ENCODE measurements around the gene OLR1.

The OLR1 gene

GRCh38 chr12:10128687-10129086, 43.2 kb downstream of the OLR1 start:
- TF ChIP-seq, protein P1, sequence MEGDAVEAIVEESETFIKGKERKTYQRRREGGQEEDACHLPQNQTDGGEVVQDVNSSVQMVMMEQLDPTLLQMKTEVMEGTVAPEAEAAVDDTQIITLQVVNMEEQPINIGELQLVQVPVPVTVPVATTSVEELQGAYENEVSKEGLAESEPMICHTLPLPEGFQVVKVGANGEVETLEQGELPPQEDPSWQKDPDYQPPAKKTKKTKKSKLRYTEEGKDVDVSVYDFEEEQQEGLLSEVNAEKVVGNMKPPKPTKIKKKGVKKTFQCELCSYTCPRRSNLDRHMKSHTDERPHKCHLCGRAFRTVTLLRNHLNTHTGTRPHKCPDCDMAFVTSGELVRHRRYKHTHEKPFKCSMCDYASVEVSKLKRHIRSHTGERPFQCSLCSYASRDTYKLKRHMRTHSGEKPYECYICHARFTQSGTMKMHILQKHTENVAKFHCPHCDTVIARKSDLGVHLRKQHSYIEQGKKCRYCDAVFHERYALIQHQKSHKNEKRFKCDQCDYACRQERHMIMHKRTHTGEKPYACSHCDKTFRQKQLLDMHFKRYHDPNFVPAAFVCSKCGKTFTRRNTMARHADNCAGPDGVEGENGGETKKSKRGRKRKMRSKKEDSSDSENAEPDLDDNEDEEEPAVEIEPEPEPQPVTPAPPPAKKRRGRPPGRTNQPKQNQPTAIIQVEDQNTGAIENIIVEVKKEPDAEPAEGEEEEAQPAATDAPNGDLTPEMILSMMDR (IDR thresholded peaks at IDR 0.05; ENCODE audit: low read depth, low read length) = no peak
- no peaks in the 10 kb centered on the region for H3K36me3 ChIP-seq
- H3K4me3 ChIP-seq (ENCODE audit: low read depth, low read length) = no peak overlapping the region
- H3K9me3 ChIP-seq (ENCODE audit: severe bottlenecking) = no peaks in the 10 kb centered on the region
- no peak overlapping the region for H3K27ac ChIP-seq
- DNase-seq = no peak
- H3K27me3 ChIP-seq (ENCODE audit: insufficient read depth, low read depth, severe bottlenecking) = no peaks in the 10 kb centered on the region

DNA sequence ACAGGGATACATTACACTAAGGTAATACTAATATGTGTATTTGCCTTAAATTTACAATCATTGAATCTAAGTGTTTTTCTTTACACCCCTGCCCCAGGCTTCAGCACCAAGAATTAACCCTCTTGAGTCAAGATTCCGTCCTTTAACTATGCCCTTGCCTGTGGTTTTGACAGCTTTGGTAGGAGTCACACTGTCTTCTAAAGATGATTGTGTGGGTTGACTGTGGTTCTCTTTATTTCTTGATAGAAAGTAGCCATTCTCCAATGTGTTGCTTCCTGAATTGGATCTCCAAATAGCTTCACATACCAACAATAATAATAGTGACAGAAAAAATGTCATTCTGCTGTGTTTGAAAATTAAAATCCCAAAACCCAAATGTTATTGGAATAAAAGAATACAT, 45.5 kb downstream of the OLR1 start:
- H3K36me3 ChIP-seq = no peaks in the 10 kb centered on the region
- no peak overlapping the region for H3K4me3 ChIP-seq (ENCODE audit: low read depth, low read length)
- TF ChIP-seq, protein P1 (IDR thresholded peaks at IDR 0.05; ENCODE audit: low read depth, low read length) = no peak

DNA sequence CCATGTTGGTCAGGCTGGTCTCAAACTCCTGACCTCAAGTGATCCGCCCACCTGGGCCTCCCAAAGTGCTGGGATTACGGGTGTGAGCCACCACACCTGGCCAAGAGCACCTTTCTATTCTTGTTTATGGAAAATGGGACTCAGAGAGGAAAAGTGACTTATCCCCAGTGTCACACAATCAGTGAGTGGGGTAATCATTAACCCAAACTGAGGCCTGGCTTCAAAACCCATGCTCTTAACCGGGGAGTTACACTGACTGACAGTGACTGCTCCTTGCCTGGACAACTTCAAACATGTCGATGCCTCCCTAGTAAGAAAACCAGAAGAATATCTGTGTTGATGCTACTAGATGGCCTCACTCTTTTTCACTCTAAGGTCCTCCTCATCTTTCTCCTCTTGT, 49.2 kb downstream of the OLR1 start:
- DNase-seq = no peak
- TF ChIP-seq, protein P1 (IDR thresholded peaks at IDR 0.05; ENCODE audit: low read depth, low read length) = no peak
- no peaks in the 10 kb centered on the region for H3K27me3 ChIP-seq (ENCODE audit: insufficient read depth, low read depth, severe bottlenecking)
- no peaks in the 10 kb centered on the region for H3K36me3 ChIP-seq
- no peak overlapping the region for H3K27ac ChIP-seq
- no peaks in the 10 kb centered on the region for H3K9me3 ChIP-seq (ENCODE audit: severe bottlenecking)
- no peak overlapping the region for H3K4me3 ChIP-seq (ENCODE audit: low read depth, low read length)

More for the DNA sequence above, 45.5 kb downstream of the OLR1 start:
- Histone ChIP-seq H3K9me3 (ENCODE audit: severe bottlenecking) (no peaks in the 10 kb centered on the region), H3K27me3 (ENCODE audit: insufficient read depth, low read depth, severe bottlenecking) (no peaks in the 10 kb centered on the region), H3K27ac (no peak overlapping the region)
- DNase-seq = no peak

DNA sequence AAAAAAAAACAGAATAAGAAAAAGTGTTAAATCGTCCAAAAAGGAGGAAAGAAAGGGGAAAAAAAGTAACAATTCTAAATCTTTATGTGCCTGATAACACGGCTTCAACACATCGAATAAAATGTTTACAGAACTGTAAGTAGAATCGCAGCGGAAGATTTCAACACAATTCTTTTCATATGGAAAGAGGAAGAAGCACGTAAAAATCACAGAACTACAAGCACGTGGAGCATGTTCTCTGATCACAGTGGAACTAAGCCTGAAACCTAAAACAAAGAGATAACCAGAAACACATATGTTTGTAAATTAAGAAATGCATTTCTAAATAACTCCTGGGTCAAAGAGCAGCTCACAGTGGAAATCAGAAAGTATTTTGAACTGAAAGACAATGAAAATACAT, 50.7 kb downstream of the OLR1 start:
- H3K27me3 ChIP-seq (ENCODE audit: insufficient read depth, low read depth, severe bottlenecking) = no peaks in the 10 kb centered on the region
- no peak for DNase-seq
- H3K27ac ChIP-seq = no peak overlapping the region
- no peak overlapping the region for H3K4me3 ChIP-seq (ENCODE audit: low read depth, low read length)
- no peaks in the 10 kb centered on the region for H3K36me3 ChIP-seq
- TF ChIP-seq, protein P1 (IDR thresholded peaks at IDR 0.05; ENCODE audit: low read depth, low read length) = no peak
- H3K9me3 ChIP-seq (ENCODE audit: severe bottlenecking) = no peaks in the 10 kb centered on the region

DNA sequence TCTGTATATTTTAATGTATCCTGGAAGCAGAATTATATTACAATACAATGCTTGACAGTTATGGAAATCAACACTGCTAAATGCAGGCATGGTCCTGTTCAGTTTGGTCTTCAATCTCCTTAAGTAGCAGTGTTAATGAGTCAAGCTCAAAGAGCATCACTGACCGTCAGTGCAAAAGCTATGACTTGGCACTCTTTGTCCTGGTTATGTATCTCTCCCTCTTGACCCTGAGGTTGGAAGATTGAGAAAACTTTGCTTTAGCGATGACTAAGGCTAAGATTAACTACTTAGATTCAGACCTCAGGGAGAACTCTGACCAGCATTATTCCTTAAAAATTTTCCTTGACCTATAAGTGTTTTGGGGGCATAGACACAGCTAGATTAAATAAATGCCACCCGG, 52.9 kb downstream of the OLR1 start:
- TF ChIP-seq, protein P1 (IDR thresholded peaks at IDR 0.05; ENCODE audit: low read depth, low read length) = no peak
- no peak for DNase-seq

DNA sequence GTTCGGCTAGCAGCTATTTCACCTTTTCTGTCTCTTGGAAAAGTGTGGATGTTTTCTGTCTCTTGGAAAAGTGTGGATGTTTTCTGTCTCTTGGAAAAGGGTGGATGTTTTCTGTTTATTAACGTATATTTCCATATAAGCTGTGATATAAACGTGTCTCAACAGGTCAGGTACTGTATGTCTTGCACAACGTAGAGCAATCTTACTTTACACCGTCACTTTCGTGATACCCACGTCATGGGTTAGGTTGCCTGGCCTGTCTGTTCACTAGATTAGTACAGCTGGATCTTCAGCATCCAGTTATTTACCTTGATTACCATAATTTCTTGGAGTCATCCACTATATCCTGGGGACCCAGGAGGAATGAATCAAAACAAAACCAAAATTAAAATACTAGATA, 56.0 kb downstream of the OLR1 start:
- Histone ChIP-seq H3K27ac (no peak overlapping the region), H3K36me3 (no peaks in the 10 kb centered on the region), H3K4me3 (ENCODE audit: low read depth, low read length) (no peak overlapping the region), H3K9me3 (ENCODE audit: severe bottlenecking) (no peaks in the 10 kb centered on the region), H3K27me3 (ENCODE audit: insufficient read depth, low read depth, severe bottlenecking) (no peaks in the 10 kb centered on the region)
- TF ChIP-seq, protein P1 (IDR thresholded peaks at IDR 0.05; ENCODE audit: low read depth, low read length) = no peak
- DNase-seq = no peak

More for the DNA sequence above, 52.9 kb downstream of the OLR1 start:
- no peaks in the 10 kb centered on the region for H3K27me3 ChIP-seq (ENCODE audit: insufficient read depth, low read depth, severe bottlenecking)
- H3K9me3 ChIP-seq (ENCODE audit: severe bottlenecking) = no peaks in the 10 kb centered on the region
- no peak overlapping the region for H3K27ac ChIP-seq
- H3K36me3 ChIP-seq = no peaks in the 10 kb centered on the region
- no peak overlapping the region for H3K4me3 ChIP-seq (ENCODE audit: low read depth, low read length)

Measured in WERI-Rb-1 (cell line).